GM21529 (cell line): ENCODE data around the gene MFAP5.
"Not testable (repeated sequence)": the region's sequence is repeated elsewhere in the genome, so short reads cannot be mapped to it uniquely, and the experiment has no call there.

ENCODE experiments used
- ATAC-seq: cut with Tn5 transposase; IDR thresholded peaks from one replicate; pipeline ENCODE4 v1.9.1; 2021; ENCODE audit not compliant: unreplicated experiment

The MFAP5 gene

DNA sequence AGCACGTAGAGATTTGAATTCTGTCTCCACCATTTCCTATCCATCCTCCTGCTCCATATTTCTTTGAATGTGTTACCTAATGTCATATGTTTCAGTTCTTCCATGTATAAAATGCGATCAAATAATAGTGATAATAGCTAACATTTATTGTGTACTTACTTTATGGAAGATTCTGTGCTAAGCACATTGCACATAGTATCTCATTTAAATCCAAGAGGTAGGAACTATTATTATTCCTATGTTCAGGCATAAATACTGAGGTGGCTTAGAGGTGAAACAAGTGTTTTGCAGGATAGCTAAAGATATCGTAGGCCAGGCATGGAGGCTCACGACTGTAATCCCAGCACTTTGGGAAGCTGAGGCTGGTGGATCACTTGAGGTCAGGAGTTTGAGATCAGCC is 32.5 kb downstream of the MFAP5 start:
- no peak for ATAC-seq

DNA sequence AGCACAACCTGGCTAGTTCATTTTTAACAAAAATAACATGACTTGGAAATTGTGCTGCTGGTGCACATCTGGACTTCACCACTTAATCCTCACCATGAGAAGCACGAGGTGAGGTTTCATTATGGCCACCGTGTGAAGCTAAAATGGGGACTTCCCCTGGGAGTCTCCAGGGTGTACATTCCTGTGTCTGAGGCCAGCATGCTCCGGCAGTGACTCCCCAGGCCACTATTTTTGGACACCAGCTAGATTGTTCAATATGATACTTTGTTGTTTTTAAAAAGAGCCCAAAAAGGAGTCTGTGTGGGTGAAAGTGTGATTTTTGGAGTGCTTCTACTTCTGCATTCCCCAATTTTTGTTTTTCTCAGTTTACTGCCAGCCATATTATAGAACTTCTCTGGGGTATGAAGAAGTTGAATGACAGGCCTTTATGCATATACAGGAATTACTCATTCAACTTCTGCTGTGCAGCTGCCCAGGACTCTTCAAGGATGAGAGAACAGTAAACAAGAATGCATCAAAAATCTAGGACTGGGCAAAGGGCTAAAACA is 33.1 kb downstream of the MFAP5 start:
- ATAC-seq, result peak; percentile 94

DNA sequence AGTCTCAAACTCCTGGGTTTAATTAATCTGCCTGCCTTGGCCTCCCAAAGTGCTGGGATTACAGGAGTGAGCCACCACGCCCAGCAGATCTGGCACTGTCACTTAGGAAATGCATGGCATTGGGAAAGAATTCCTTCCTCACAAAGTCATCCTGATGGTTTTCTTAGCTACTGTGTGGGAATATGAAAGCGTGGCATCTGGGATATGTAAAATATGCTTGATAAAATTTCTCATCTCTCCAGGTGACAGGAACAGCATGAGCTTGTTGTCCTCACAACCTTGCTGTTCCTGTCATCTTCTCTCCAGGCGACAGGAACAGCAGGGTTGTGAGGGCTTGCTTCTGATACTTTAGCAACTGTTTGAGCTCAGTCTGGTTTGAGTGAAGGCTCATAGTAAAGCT is 33.9 kb downstream of the MFAP5 start:
- no peak for ATAC-seq

DNA sequence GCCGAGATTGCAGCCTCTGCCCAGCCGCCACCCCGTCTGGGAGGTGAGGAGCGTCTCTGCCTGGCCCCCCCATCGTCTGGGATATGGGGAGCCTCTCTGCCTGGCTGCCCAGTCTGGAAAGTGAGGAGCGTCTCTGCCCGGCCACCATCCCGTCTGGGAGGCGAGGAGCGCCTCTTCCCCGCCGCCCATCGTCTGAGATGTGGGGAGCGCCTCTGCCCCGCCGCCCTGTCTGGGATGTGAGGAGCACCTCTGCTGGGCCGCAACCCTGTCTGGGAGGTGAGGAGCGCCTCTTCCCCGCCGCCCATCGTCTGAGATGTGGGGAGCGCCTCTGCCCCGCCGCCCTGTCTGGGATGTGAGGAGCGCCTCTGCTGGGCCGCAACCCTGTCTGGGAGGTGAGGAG is 37.9 kb downstream of the MFAP5 start:
- ATAC-seq, result not testable (repeated sequence)

DNA sequence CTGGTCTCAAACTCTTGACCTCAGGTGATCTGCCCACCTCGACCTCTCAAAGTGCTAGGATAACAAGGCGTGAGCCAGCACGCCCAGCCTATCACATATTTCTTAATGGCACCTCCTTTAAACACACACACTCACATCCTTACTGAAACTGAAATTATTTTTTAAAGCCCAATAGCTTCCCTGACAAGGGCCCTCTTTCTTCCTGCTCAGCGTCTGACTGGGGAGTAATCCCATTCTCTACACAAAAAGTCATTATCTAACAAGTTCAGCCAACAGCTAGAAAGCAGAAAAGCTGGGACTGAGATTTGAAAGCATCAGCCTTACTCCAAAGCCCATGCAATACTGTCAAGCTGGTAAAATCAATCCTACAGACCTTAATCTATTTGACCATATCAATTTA is 40.0 kb downstream of the MFAP5 start:
- ATAC-seq, result no peak

DNA sequence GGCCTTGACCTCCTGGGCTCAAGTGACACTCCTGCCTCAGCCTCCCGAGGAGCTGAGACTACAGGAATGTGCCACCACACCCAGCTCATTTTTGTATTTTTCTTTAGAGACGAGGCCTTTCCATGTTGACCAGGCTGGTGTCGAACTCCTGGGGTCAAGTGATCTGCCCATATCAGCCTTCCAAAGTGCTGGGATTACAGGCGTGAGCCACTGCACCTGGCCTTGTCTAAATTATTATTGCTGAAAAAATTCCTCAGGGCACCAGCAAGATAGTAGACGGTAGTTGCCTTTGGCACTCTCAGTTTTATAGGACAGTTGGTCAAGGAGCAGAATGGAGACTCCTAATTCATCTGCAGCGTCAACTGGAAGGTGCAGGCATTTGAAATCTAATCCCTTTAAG is 47.4 kb downstream of the MFAP5 start:
- ATAC-seq, result no peak

DNA sequence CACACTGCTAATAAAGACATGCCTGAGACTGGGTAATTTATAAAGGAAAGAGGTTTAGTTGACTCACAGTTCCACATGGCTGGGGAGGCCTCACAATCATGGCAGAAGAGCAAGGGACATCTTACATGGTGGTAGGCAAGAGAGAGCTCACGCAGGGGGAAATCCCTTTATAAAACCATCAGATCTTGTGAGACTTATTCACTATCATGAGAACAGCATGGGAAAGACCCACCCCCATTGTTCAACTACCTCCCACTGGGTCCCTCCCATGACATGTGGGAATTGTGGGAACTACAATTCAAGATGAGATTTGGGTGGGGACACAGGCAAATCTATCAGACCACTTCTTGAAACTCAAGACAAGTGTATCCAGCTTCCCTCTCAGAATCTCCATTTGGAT is 48.7 kb downstream of the MFAP5 start:
- ATAC-seq, result not testable (repeated sequence)

DNA sequence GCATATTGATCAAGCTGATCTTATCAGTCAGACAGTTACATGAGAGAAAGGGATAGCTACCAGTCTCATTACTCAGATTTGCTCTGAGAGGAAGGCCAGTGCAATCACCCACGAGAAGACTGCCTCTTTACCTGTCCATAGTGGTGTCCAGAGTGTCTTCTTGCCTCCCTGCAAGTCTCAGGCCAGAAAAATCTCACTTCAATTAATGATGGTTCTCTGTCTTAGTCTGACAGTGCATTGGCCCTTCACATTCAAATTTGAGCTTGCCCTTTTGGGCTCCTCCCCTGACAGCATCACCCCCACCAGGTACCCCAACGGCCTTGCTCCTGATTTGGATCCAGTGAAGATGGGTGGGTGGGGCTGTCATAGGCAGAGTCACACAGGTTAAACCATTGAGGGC is 50.0 kb downstream of the MFAP5 start, which contains the start of gene AICDA:
TSS of gene AICDA (minus strand) at position 231 of the 400 bp plus-strand sequence. CDS start at position 139, 92 bp downstream.
- ATAC-seq, result peak; percentile 38

DNA sequence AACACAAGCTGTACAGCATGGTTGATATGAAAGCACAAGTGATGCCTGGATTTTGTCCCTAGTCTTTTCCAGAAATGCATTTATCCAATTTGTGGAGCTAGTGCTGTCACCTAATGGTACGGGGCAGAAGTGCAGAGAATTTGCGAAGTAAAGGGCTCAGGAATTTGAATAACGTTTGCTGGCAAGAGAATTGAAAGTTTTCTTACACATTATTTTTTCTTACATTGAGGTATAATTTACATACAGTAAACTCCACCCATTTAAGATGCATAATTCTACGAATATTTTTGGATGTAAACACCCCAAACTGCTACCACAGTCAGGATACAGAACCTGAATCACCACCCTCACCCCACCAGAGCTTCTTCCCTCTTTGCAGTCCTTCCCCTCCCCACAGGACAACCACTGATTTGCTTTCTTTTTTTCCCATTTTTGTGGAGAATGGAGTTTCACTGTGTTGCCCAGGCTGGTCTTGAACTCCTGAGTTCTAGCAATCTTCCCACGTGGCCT is 53.5 kb downstream of the MFAP5 start:
- no peak for ATAC-seq

DNA sequence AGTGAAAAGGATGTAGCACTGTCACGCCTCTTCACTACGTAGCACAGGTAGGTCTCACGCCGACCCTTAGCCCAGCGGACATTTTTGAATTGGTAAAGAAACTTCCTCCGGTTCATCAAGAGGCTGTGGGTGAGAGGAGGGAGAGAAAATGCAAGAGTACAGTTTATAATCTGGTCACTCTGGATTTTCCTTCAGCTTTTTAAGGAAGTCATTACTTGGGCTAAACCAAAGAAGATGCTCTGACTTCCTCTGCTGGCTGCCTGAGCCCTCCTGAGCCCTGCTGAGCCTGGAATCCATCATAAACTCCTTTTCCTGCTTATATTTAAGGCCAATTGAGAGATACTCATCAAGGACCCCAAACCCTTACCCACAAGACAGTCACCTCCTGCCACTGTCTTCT is 55.7 kb downstream of the MFAP5 start:
- ATAC-seq, result no peak

DNA sequence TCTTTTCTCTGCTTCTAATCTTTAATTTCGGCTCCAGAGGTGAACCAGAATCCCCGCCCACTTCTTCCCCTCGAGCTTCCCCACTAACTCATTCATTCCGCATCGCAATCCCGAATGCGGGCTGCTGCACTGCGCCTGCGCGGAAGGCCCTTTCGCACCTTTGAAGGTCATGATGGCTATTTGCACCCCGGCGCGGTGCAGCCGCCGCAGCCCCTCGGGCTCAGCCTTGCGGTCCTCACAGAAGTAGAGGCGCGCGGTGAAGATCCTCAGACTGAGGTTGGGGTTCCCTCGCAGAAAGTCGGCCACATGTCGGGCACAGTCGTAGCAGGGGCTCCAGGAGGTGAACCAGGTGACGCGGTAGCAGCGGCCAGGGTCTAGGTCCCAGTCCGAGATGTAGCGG is 57.6 kb downstream of the MFAP5 start:
- no peak for ATAC-seq

DNA sequence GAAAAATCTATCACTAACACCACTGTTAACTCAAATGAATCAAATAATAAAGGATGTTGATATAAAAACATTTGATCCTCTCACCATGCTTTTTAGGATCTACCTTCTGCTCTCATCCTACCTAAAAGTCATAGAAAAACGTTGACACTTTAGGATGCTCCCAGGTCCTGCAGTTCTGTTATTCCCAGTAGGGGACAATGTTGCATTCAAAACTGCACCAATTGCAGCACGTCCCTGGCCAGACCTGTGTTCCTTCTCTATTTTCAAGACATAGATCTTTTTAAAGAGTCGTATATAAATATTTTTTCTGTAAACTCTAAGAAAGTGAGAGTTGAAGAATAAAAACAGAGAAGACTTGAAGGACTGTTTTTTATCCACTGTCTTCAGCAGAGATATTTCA is 58.8 kb downstream of the MFAP5 start:
- no peak for ATAC-seq

DNA sequence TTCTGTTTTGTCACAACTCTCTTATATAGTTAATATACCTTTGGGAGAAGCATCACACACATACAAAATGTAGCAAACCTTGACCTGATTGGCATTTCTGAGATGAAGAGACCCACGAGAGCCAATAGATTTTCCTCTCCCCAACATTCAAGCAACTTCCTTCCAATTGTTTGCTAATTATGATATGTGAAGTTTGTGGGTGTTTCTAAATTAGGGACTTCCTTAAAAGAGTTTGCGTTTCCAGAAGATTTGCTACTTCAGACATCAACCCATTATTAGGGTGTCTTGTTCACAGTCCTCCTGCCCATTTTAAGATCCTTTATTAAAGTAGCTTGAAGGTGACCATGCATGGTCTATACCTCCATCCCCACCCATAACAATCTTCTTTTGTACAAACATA is 59.3 kb downstream of the MFAP5 start:
- no peak for ATAC-seq

DNA sequence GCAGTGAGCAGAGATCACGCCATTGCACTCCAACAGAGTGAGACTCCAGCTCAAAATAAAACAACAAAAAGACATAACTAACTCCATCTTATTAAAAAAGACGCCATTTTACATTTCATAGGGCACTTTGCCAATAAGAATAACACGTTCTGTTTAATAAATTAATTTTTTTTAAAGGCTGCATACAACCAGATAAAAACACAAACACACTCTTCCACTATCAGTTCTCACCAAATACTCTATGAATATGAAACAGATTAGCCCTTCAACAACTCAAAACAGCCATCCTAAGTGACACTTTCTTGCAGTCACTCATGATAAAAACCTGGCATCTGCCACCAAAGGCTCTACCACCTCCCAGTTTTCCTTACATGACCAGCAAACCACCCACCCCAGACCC is 66.1 kb downstream of the MFAP5 start:
- no peak for ATAC-seq
